GM13976 (cell line): Measurements from ENCODE around the gene GHRHR.

Experiments used
- DNase-seq: peaks from one replicate; pipeline ENCODE4 v3.0.0; 2012; ENCODE audit warnings: low spot score
- CTCF ChIP-seq: IDR thresholded peaks from 2 replicates; pipeline ENCODE4 v1.5.1; 2012; ENCODE audit warnings: borderline replicate concordance, mild to moderate bottlenecking; ENCODE audit not compliant: insufficient read depth; ENCODE audit errors: extremely low read depth, missing control alignments, control extremely low read depth
- in situ Hi-C: fragments of 300-500 bp; cut with MboI; formaldehyde crosslinking; loops from one replicate; pipeline ENCODE4 v1.12.0; 2022; ENCODE audit warnings: low sequenced_read_pairs, mixed read lengths, inconsistent platforms; ENCODE audit not compliant: unreplicated experiment

Gene GHRHR

GRCh38 chr7:30970074-30970473 is 6.3 kb downstream of the GHRHR start:
- in situ Hi-C loops, result no loop called here
- no peak for TF ChIP-seq CTCF
- DNase-seq, result peak; percentile 6

DNA sequence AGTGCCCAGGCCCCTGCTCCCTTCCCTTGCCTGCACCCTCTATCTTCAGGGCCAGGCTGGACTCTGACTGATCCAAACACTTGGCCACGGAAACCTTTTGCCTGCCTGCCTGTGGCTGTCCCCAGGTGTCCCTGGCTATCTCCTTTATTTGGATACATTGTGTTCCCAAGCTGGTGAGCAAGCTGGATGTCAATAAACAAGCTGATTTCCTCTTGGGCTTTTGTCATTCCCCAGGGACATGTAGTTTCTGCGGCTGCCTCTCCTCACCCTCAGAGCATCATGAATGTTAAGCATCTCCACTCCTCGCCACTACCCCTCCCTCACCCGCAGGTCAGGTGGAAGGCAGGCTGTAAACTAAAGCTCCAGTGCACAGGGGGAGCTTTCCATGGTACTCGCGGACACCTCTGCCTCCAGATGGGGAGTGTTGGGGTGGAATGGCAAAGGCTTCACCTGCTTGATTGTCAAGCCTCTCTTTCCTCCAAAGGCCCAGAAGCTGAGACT is 6.9 kb downstream of the GHRHR start:
- in situ Hi-C loops, result no loop called here
- TF ChIP-seq CTCF, result no peak
- DNase-seq, result peak; percentile 21

DNA sequence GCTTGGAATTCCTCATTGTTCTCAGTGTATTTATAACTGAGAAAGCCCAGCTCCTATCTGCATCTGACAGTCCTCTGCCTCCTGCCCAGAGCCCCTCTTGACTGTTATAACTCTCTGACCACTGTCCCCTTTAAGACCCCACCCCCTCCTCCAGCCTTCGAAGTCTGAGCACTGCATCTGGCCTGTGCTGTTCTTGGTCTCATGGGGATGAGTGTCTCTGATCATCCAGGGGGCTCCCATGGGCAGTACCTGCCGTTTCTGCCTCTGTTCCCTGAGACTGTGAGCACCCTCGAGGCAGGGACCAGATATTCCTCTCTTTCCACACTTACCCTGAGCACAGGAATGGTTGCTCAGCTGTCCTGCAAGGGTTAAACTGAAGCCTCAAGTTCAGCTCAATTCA is 7.7 kb downstream of the GHRHR start:
- no peak for TF ChIP-seq CTCF
- peak; percentile 6 for DNase-seq
- in situ Hi-C loops, result no loop called here

DNA sequence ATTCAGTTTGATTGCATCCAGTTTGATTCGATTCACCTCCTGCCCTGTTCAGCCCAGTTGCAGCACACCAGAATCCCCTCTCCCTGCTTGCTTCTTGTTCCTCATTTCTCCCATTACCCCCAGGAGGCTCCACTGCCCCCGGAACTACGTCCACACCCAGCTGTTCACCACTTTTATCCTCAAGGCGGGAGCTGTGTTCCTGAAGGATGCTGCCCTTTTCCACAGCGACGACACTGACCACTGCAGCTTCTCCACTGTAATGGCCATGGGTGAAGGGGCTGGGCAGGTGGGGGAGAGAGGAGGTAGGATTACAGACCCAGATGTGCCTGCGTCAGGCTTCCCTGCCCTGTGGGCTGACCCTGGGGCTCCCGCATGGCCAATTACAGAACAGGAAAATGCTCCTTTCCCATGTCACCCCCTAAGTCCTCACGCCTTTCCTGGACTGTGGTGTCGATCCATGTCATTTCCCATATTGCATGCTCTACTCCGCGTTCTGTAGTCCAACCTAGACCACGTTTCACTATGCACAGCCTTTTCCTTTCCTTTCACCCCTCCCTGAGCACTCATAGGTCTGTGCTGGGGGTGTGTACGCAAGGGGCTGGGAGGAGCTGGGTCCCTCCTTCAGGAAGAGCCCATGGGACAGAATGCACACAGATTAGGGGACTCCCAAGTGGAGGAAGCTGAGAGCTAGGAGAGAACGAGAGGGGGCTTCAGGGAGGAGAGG is 8.2 kb downstream of the GHRHR start:
- in situ Hi-C loops, result no loop called here
- peak; percentile 2 for DNase-seq
- TF ChIP-seq CTCF, result no peak

DNA sequence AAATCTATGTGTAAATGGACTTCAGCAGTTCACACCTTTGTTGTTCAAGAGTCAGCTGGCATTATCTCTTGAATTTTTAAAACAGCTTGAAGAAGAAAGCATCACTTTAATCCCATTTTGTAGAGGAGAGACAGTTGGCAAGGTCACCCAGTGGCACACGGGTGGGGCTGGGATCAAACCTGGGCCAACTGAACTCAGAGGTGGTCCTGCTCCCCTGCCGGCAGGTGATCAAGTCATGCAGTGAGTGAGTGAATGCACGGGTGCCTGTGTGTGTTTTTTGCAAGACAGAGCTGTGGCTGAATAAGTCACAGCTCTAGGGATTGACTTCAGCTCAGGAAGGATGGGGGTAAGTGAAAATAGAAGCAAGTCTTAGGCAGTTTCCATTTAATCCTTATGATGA is 9.5 kb downstream of the GHRHR start:
- in situ Hi-C loops, result no loop called here

More for the DNA sequence above, 9.5 kb downstream of the GHRHR start:
- TF ChIP-seq CTCF, result no peak
- peak; percentile 10 for DNase-seq
